Measurements from ENCODE around the gene MIA2. TPM values are rescaled to one million over a fixed set of nuclear protein-coding genes. Genes with fewer than 3 reads are reported as not detected.

Gene MIA2
- total and polyA plus RNA-seq, 9 donors = 11.7 to 21.9 (median 19.5) TPM

GRCh38 chr14:39266871-39267607 lies 33.3 kb downstream of the MIA2 start:
- H3K36me3 ChIP-seq = no peaks in the 10 kb centered on the region
- no peaks in the 10 kb centered on the region for H3K27me3 ChIP-seq
- WGBS, 3 donors = 0 to 1% (median 0%) methylated on average over 53 to 70 of the region's 70 CpGs
- TF ChIP-seq CTCF (IDR thresholded peaks at IDR 0.05) (no peak), POLR2A (IDR thresholded peaks at IDR 0.05) (peak; percentile 46)
- peak; percentile 77 to 86 (median 79) for DNase-seq
- peaks cover 1% of the 10 kb centered on the region for H3K4me1 ChIP-seq (ENCODE audit: insufficient read depth)
- peak overlapping the region; percentile 80 for H3K4me3 ChIP-seq
- H3K27ac ChIP-seq = peak overlapping the region; percentile 96 to 97
- intact Hi-C loops (cut with DNase I) = loop anchor here in 2 of 4 donors (2.0 to 10.0 kb wide), 3 partner anchors 92 to 165 kb away; partner anchors contain the start of genes TRAPPC6B (in 2 of the 2), FBXO33 (in 1 of the 2) and PNN (in 1 of the 2)
- no peaks in the 10 kb centered on the region for H3K9me3 ChIP-seq

- Histone ChIP-seq H3K27ac (peak overlapping the region; percentile 96 to 97), H3K4me1 (ENCODE audit: insufficient read depth) (peaks cover 1% of the 10 kb centered on the region), H3K36me3 (no peaks in the 10 kb centered on the region), H3K4me3 (peak overlapping the region; percentile 80), H3K27me3 (no peaks in the 10 kb centered on the region), H3K9me3 (no peaks in the 10 kb centered on the region)
- DNase-seq = no peak
- 0 to 2% (median 0%) methylated on average over 16 of the region's 16 CpGs for WGBS, 3 donors
- intact Hi-C loops (cut with DNase I) = loop anchor here in 2 of 4 donors (2.0 to 10.0 kb wide), 3 partner anchors 93 to 165 kb away; partner anchors contain the start of genes TRAPPC6B (in 2 of the 2), FBXO33 (in 1 of the 2) and PNN (in 1 of the 2)
- TF ChIP-seq EP300 (IDR thresholded peaks at IDR 0.05) (no peak), POLR2A (IDR thresholded peaks at IDR 0.05) (no peak), CTCF (IDR thresholded peaks at IDR 0.05) (no peak)
These were observed 33.9 kb downstream of the MIA2 start for GRCh38 chr14:39267608-39268005.

GRCh38 chr14:39268393-39268792 lies 34.7 kb downstream of the MIA2 start:
- Histone ChIP-seq H3K36me3 (no peaks in the 10 kb centered on the region), H3K27me3 (no peaks in the 10 kb centered on the region), H3K27ac (no peak overlapping the region), H3K4me3 (peak overlapping the region; percentile 80), H3K4me1 (ENCODE audit: insufficient read depth) (peaks cover 1% of the 10 kb centered on the region), H3K9me3 (no peaks in the 10 kb centered on the region)
- WGBS, 3 donors = 9 to 13% (median 13%) methylated on average over 2 of the region's 2 CpGs
- no peak for DNase-seq
- intact Hi-C loops (cut with DNase I) = loop anchor here in 2 of 4 donors (5.0 to 10.0 kb wide), 2 partner anchors 94 to 164 kb away; partner anchors contain the start of genes FBXO33 (in 1 of the 2), PNN (in 1 of the 2) and TRAPPC6B (in 1 of the 2)
- TF ChIP-seq POLR2A (IDR thresholded peaks at IDR 0.05) (no peak), EP300 (IDR thresholded peaks at IDR 0.05) (no peak), CTCF (IDR thresholded peaks at IDR 0.05) (no peak)

- DNase-seq = no peak
- WGBS, 3 donors = 98 to 100% (median 100%) methylated on average over 1 of the region's 1 CpG
- Histone ChIP-seq H3K27ac (no peak overlapping the region), H3K9me3 (no peaks in the 10 kb centered on the region), H3K4me1 (ENCODE audit: insufficient read depth) (peaks cover 1% of the 10 kb centered on the region), H3K36me3 (no peaks in the 10 kb centered on the region), H3K4me3 (no peak overlapping the region), H3K27me3 (no peaks in the 10 kb centered on the region)
- TF ChIP-seq CTCF (IDR thresholded peaks at IDR 0.05) (no peak), EP300 (IDR thresholded peaks at IDR 0.05) (no peak), POLR2A (IDR thresholded peaks at IDR 0.05) (no peak)
- intact Hi-C loops (cut with DNase I) = loop anchor here in 1 of 4 donors (5.0 kb wide), 1 partner anchor 96 kb away; the partner anchor contains the start of gene PNN
These were observed 39.2 kb downstream of the MIA2 start for GRCh38 chr14:39272918-39273317.

Data from ovary (tissue), 9 donors.